GM18517 (cell line): ENCODE data around the gene SNAP29.
"Not testable (repeated sequence)": the region's sequence is repeated elsewhere in the genome, so short reads cannot be mapped to it uniquely, and the experiment has no call there.

ENCODE experiments used
- ATAC-seq: cut with Tn5 transposase; IDR thresholded peaks from one replicate; pipeline ENCODE4 v1.9.1; 2021; ENCODE audit warnings: mild to moderate bottlenecking, moderate library complexity; ENCODE audit not compliant: unreplicated experiment

Gene SNAP29

DNA sequence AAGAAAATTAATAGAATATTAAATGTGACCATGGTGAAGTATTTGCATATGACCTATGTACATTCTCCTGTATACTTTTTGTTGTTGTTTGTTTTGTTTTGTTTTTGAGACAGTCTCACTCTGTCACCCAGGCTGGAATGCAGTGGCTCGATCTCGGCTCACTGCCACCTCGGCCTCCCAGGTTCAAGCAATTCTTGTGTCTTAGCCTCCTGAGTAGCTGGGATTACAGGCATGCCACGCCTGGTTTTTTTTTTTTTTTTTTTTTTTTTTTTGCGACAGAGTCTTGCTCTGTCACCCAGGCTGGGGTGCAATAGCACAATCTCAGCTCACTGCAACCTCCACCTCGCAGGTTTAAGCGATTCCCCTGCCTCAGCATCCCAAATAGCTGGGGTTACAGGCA is 38.9 kb downstream of the SNAP29 start:
- ATAC-seq, result not testable (repeated sequence)

DNA sequence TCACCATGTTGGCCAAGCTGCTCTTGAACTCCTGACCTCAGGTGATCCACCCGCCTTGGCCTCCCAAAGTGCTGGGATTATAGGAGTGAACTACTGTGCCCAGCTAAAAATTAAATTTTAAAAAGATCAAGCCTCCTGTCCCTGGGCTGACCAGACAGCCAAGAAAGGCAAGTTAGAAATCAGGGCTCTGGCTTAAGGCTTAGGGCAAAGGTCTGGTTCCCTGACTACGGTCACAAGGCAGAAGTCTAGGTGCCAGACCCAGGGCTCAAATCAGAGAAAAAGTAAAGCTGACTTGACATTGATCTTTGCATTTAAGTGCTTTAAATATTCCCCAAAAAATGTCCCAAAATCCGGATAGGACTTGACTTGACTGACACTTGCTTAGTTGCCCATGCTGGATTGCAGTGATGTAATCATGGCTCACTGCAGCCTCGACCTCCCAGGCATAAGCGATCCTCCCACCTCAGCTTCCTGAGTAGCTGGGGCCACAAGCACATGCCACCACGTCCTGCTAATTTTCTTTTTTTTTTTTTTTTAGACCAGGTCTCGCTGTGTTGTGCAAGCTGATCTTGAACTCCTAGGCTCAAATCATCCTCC is 41.1 kb downstream of the SNAP29 start:
- no peak for ATAC-seq

DNA sequence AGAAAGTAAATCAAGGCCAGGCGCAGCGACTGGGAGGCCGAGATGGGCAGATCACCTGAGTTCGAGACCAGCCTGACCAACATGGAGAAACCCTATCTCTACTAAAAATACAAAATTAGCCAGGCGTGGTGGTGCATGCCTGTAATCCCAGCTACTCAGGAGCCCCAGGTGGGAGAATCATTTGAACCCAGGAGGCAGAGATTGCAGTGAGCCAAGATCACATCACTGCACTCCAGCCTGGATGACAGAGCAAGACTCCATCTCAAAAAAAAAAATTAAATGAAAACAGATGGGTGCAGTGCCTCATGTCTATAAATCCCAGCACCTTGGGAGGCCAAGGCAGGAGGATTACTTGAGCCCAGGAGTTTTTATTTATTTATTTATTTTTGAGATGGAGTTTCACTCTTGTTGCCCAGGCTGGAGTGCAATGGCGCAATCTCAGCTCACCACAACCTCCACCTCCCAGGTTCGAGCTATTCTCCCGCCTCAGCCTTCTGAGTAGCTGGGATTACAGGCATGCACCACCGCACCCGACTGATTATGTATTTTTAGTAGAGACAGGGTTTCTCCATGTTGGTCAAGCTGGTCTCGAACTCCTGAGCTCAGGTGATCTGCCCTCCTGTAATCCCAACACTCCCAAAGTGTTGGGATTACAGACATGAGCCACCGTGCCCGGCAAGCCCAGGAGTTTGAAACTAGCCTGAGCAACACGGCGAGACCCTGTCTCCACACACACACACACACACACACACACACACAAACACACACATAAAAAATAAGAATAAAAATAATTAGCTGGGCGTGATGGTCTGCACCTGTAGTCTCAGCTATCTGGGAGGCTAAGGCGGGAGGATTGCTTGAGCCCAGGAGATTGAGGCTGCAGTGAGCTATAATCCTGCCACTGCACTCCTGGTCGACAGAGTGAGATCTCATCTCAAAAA is 42.6 kb downstream of the SNAP29 start:
- ATAC-seq, result not testable (repeated sequence)

DNA sequence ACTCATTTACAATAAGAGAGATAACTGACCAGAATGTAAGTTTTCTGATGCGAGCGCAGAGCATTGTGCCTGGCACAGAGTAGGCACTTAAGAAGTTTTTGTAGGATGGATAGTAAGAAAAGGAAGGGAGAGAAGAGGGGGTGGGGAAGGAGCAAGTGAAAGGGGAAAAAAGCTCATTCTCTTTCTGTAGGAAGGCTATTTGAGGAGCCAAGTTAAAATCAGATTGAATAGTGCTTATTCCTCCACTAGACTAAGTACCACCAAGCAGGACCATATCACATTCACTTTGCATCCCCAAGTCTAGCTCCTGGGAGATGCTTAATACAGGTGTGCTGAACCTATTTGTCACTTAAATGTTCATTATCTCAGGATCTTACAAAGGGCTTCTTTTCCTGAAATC is 44.3 kb downstream of the SNAP29 start:
- ATAC-seq, result no peak

DNA sequence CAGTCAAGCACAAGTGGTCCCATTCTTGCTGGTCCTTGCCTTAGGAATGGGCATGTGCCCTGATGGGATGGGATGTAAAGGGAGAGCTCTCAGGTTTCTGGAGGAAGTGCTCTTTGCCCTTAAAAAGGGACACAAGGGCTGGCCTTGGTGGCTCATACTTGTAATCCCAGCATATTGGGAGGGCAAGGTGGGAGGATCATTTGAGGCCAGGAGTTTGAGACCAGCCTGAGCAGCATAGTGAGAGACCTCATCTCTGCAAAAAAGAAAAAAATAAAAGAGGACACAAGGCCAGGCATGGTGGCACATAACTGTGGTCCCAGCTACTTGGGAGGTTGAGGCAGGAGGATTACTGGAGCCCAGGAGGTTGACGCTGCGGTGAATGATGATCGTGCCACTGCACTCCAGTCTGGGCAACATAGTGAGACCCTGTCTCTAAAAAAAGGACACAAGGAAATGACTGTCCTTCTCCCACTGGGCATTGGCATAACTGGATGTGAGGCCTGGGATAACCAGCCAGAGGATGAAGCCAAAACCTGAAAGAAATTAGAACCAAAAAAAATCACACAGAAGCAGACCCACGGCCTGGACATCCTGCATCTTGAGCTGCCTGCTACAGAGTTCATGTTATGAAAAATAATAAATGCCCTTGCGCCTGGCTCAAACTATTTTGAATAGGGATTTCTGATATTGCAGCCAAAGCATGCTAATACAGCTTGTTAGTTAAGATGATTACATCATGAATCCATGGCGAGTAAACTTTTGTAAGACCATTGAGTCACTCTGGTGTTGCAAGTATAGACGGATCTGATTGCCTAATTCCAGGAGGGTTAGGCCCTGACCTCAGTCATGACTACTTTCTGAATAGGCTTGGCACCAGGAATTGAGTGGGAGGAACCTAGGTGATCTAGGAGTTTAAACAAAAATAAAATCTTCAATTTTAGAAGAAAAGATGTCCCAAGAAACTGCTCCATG is 45.5 kb downstream of the SNAP29 start:
- ATAC-seq, result no peak

DNA sequence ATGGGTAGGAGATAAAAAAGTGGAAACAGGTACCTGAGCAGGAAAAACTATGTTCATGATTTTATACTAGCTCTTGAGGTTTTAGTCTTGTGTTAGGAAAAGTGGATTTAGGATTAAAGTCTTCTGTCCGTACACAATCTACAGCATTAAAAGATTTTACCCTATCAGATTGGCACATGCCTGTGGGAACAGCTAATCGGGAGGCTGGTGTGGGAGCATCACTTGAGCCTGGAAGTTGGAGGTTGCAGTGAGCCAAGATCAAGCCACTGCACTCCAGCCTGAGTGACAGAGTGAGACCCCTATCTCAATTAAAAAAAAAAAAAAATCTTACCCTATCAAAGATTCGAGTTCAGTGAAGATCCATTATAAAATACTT is 46.2 kb downstream of the SNAP29 start:
- ATAC-seq, result no peak

DNA sequence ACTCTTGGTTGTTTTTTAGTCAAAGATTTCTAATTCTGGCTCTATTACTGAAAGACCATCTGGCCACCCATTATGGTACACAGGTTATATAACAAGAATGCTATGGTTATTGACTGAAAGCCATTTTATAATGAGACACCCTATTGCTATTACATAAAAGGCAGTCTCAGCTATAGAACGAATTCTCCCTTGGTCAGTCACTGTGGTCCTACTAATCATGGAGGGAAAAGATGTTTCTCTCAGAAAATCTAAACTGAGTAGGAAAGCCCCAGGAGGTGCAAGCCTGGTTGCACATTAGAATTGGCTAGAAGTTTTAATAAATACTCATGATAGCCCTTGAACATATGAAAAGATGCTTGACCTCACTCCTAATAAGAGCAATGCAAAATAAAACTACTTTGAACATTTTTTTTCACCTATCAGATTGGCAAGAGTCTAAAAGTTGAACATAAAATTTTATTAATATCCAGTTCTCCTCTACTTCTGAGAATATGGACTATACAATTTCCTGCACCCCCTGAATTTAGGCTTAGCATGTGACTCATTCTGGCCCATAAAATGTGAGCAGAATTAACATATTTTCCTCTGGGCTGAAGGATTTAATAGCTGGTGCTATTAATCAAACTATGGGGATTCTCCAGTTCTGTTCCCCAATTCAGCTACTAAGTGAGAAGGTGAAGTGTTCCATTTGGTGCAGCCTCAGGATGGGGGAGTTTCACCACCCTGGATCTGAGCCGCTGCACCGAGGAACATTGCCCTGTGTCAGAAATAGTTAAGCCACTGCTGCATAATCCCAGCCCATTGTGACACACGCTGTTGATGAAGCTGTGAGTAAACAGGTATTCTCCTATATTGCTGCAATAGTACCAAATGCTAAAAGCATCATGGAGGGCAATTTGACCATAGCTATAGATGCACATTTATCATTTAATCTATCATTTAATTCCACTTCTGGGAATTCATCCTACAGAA is 46.9 kb downstream of the SNAP29 start:
- no peak for ATAC-seq

DNA sequence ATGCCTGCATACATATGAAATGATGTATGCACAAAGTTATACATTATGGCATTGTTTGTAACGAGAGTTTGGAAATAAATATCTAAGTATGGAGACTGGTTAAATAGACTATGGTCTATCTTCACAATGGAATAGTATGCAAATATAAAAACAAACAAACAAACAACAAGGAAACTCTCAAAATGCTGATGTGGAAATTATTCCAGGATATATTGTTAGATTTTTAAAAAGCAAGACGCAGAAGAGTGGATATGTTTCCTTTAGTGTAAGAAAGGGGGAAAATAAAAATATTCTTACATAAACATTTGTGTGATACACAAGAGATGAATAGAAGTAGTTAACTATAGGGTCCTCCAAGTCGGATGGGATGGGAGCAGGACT is 47.6 kb downstream of the SNAP29 start:
- no peak for ATAC-seq

DNA sequence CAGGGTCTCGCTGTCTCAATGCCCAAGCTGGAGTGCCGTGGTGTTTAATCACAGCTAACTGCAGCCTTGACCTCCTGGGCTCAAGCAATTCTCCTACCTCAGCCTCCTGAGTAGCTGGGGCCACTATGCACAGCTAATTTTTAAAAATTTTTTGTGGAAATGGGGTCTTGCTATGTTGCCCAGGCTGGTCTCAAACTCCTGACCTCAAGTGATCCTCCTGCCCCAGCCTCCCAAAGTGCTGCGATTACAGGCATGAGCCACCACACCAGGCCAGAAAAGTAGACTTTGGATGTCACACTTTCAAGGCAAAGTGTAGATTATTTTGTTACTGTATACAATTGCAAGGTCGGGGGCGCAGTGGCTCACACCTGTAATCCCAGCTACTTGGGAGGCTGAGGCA is 49.9 kb downstream of the SNAP29 start:
- ATAC-seq, result not testable (repeated sequence)

DNA sequence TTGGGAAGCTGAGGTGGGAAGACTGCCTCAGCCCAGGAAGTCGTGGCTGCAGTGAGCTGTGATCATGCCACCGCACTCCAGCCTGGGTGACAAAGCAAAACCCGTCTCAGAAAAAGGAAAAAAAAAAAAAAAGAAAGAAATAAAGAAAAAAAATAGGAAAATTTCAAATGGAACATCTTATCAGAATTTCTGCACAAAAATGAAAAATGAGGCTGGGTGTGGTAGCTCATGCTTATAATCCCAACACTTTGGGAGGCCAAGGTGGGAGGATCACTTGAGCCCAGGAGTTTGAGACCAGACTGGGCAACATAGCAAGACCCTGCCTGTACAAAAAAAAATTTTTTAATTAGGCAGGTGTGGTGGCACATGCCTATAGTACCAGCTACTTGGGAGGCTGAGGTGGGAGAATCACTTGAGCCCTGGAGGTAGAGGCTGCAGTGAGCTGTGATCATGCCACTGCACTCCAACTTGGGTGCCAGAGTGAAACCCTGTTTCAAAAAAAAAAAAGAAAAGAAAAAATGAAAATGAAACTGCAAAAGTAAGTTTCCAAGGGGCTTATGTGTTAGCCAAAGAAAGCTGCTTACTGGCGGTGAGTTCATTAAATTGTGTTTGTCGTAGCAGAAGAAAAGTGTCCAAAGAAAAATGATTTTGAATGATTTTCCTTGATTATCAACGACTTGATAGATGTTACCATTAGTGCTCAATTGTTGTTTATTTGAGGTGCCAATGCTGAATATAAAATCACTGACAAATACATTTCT is 50.9 kb downstream of the SNAP29 start:
- no peak for ATAC-seq

DNA sequence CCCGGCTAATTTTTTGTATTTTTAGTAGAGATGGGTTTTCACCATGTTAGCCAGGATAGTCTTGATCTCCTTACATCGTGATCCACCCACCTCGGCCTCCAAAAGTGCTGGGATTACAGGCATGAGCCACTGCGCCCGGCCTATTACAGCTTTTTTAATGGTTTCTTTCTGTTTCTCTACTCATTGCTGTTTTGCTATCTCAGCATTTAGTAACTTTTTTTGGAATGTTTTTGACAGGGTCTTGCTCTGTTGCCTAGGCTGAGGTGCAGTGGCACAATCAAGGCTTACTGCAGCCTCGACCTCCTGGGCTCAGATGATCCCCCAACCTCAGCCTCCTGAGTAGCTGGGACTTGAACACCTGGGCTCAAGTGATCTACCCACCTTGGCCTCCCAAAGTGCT is 53.7 kb downstream of the SNAP29 start:
- no peak for ATAC-seq

DNA sequence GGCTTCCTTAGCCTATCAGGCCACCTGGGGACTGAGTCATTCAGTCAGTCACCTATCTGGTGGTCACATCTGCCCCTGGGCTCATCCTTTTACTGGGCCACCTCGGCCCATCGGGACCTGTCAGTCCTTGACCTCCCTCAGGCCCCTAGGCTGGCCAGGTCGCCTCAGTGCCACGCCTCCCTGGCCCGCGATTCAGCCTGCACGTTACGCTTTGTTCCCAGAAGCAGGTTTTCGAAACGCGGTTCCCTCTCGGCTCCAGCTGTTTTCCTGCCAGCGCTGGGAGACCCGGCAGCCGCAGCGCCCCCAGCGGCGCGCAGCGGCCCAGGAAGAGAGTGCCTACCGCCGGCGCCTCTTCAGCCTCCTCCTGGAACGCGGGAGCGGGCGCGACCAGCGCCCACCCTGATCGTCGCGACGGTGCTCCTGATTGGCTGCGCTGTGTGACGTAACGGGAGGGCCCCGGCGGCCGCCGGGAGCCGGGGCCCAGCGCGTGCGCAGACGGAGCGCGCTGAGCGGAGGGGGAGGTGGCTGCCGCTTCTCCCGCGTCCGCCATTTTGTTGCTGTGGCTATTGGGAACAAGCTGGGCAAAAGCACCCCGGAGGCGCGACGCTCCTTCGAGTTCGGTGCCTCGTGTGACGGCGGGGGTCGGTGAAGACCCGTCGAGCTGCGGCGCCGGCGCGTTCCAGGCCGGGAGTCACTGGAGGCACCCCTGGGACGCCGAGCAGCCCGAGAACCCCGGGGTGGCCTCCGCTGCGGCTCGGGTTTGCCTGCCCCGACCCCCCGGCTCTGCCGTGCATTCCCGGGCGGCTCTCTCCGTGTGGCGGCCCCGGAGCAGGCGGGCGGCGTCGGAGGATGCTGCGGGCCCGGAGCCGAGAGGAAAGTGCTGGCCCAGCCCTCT is 58.4 kb downstream of the SNAP29 start, which contains the start of gene CRKL:
Gene CRKL, plus strand, starts transcription at position 492 of the 895 bp plus-strand sequence. CDS start 528 bp downstream, outside the sequence.
- ATAC-seq, result peak; percentile 83

DNA sequence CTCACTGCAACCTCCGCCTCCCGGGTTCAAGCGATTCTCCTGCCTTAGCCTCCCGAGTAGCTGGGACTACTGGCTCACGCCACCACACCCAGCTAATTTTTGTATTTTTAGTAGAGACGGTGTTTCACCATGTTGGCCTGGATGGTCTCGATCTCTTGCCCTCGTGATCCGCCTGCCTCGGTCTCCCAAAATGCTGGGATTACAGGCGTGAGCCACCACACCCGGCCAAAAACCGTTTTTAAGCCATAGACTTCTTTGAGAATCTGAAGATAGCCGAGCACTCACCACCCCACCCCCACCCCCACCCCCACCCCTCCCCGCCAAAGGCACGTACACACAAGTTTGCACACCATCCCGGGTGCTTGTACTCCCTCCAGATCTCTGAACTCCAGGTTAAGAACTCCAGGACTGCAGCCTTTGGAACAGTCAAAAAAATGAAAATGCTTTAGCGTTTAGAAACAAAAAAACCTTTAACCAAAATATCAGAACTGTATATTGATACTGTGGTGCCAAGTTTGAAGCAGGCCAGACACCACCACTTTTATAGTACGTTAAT is 59.9 kb downstream of the SNAP29 start:
- no peak for ATAC-seq

DNA sequence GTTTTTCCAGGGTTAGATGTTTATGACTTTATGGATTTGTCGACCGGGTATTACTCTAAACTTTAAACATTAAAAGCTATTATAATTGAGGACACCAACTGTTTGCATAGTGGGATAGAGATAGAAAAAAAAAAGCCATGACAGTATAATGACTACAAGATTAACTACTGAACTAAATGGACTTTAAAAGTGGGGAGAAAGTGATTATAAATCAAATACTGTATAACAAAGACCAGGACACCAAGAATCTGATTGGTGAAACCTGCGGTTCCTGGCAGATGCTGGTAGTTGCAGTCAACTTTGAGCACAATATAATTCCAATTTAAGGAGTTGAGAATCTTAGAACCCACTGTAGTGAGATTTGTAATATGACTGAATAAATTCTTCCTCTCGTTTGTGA is 60.9 kb downstream of the SNAP29 start:
- no peak for ATAC-seq

DNA sequence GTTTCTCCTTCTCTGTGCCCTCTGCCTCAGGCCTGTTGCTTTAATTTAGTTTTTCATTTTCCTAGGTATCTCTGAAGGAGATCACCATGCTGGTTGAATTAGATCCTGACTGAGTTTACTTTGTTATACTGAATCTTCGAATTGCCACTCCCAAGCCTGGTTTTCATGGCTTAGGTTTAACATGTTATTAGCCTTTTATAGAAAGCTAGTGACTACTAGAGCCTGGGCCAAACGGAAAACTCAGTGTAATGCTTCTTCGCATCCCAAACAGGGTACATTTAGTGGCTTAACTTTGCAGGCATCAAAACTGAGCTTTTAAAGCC is 62.0 kb downstream of the SNAP29 start:
- no peak for ATAC-seq

DNA sequence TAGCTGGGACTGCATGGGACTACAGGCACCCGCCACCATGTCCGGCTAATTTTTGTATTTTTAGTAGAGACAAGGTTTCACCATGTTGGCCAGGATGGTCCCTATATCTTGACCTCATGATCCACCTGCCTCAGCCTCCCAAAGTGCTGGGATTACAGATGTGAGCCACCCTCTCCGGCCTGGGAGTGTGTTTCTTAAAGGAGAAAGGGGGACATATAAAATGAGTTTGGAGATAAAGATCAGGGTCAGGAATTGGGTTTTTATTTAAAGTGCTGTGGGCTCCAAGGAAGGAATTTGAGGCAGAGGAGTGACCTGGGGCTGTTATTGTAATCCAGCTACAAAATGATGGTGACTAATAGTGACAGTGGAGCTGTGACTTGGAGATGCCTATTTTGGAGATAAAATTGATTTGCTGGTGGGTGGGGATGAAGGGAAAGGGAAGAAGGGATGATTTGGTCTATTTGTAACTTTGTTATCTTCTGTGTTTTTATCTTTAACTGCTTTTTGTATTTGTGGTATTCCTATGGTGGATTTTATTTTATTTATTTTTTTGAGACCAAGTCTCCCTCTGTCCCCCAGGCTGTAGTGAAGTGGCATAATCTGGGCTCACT is 63.4 kb downstream of the SNAP29 start:
- ATAC-seq, result no peak

DNA sequence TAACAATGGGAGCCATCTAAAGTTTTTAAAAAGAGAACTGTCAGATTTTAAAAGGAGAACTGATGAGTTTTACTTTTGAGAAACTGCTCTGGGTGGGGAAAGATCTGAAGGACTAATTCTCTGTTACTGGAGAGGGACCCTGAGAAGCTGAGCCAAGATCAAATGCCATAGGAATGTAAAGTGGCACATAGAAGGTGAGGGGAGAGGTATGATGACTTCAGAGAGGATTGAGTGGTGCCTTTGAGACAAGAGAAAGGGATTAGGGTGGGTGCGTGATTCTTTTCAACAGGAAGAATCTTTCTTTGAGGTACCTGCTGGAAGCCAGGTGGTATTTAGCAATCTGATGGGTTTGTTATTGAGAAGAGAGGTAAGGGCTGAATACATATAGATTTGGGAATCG is 67.4 kb downstream of the SNAP29 start:
- ATAC-seq, result no peak
